GM12878 (cell line): ENCODE measurements around the gene CLK2. TPM values are rescaled to one million over a fixed set of nuclear protein-coding genes. Genes with fewer than 3 reads are reported as not detected.

Source experiments
- ATAC-seq: fragments of 200-7000 bp; cut with Tn5 transposase; 3 replicates; pipeline ENCODE4 v1.9.1; 2020; ENCODE audit warnings: mild to moderate bottlenecking, moderate library complexity
- BruUV-seq: library from RNA; stranded (reverse); fragments of 400-500 nt; replicated peaks from 2 replicates; lab custom pipeline; 2021; lab: Mats Ljungman, UMichigan
- CTCF ChIA-PET: fragments of 300-600 bp; sonication (Branson Sonifier 250); formaldehyde crosslinking; extraction: SDS; loops from one replicate; lab custom pipeline; 2021; ENCODE audit warnings: inconsistent platforms; lab: Yijun Ruan, JAX
- POLR2A ChIA-PET: fragments of 350-600 bp; formaldehyde crosslinking; extraction: SDS; loops from one replicate; lab custom pipeline; 2021; ENCODE audit warnings: inconsistent platforms; lab: Charles Lee
- RAD21 ChIA-PET: fragments of 300-600 bp; sonication (Branson Sonifier 250); formaldehyde crosslinking; loops from one replicate; lab custom pipeline; 2023; ENCODE audit warnings: antibody characterized with exemption; ENCODE audit not compliant: unreplicated experiment; lab: Charles Lee
- SMC1A ChIA-PET: fragments of 300-600 bp; sonication (Branson Sonifier 250); formaldehyde crosslinking; loops from one replicate; lab custom pipeline; 2023; ENCODE audit not compliant: unreplicated experiment, uncharacterized antibody; lab: Charles Lee
- DNase-seq: peaks from one replicate; pipeline ENCODE4 v3.0.0-alpha.2; 2011; ENCODE audit warnings: low read depth, low spot score
- FAIRE-seq: peaks from 3 replicates; lab custom pipeline; 2011; peaks lifted over from hg19 to GRCh38; lab: Jason Lieb, UNC
- H2AFZ ChIP-seq: 2 replicates; pipeline ENCODE4 v1.6.0; 2011; ENCODE audit warnings: low read depth, low read length, control low read depth; ENCODE audit not compliant: control insufficient read depth
- H3K27ac ChIP-seq: 2 replicates; pipeline ENCODE4 v1.5.1; 2011; ENCODE audit warnings: control low read depth; ENCODE audit not compliant: control insufficient read depth, insufficient read depth
- H3K27me3 ChIP-seq, 2 experiments: replicated peaks in 1 of 2; 2 replicates each; pipeline versions ENCODE4 v1.6.0 to v1.6.1; 2011; ENCODE audit warnings: low read length in 1 of 2; ENCODE audit not compliant: control insufficient read depth in 2 of 2, insufficient read depth in 2 of 2
- H3K36me3 ChIP-seq, 2 experiments: 2 replicates each; pipeline ENCODE4 v1.5.1; 2011; ENCODE audit warnings: low read length in 1 of 2; ENCODE audit not compliant: control insufficient read depth in 2 of 2, insufficient read depth in 2 of 2
- H3K4me1 ChIP-seq: 2 replicates; pipeline ENCODE4 v1.6.1; 2011; ENCODE audit warnings: mild to moderate bottlenecking, low read length, moderate library complexity, mixed read lengths; ENCODE audit not compliant: control insufficient read depth, insufficient read depth
- H3K4me2 ChIP-seq: 2 replicates; pipeline ENCODE4 v1.6.0; 2011; ENCODE audit warnings: control low read depth; ENCODE audit not compliant: control insufficient read depth, insufficient read depth
- H3K4me3 ChIP-seq: fragments of 200-600 bp; sonication (generic); 2 replicates; pipeline ENCODE4 v1.5.1; 2016
- H3K79me2 ChIP-seq: 2 replicates; pipeline ENCODE4 v1.6.0; 2011; ENCODE audit warnings: low read length; ENCODE audit not compliant: control insufficient read depth, insufficient read depth
- H3K9ac ChIP-seq: 2 replicates; pipeline ENCODE4 v1.8.0; 2011; ENCODE audit warnings: low read length, control low read depth, mixed read lengths; ENCODE audit not compliant: control insufficient read depth, insufficient read depth
- H3K9me3 ChIP-seq: replicated peaks from 3 replicates; pipeline ENCODE4 v1.5.1; 2011; ENCODE audit warnings: mild to moderate bottlenecking, low read length; ENCODE audit not compliant: control insufficient read depth, insufficient read depth
- H4K20me1 ChIP-seq: 2 replicates; pipeline ENCODE4 v1.6.0; 2011; ENCODE audit not compliant: control insufficient read depth, insufficient read depth
- CHD1 ChIP-seq: IDR thresholded peaks from 2 replicates; pipeline ENCODE4 v1.6.1; 2012; ENCODE audit warnings: low read depth, low read length, improper control_type of control experiment
- ETV6 ChIP-seq, 2 experiments: fragments of 450-650 bp in 1 of 2; IDR thresholded peaks in 1 of 2; conservative IDR thresholded peaks in 1 of 2; 2 replicates each; pipeline ENCODE4 v1.6.1; 2014; ENCODE audit warnings: antibody characterized with exemption in 1 of 2, borderline replicate concordance in 1 of 2, low read depth in 1 of 2, mild to moderate bottlenecking in 1 of 2, moderate library complexity in 1 of 2
- FOXM1 ChIP-seq: IDR thresholded peaks from 2 replicates; pipeline ENCODE4 v1.6.1; 2012; ENCODE audit warnings: low read depth, mild to moderate bottlenecking, inconsistent platforms, low read length, moderate library complexity
- KAT2A ChIP-seq: conservative IDR thresholded peaks from 2 replicates; pipeline ENCODE4 v1.6.1; 2011; ENCODE audit warnings: low read depth, low read length; ENCODE audit not compliant: control insufficient read depth
- MEF2B ChIP-seq: fragments of 450-650 bp; IDR thresholded peaks from 2 replicates; pipeline ENCODE4 v1.6.1; 2018; ENCODE audit warnings: mild to moderate bottlenecking, moderate library complexity; ENCODE audit not compliant: partially characterized antibody, poor library complexity, severe bottlenecking
- NFYB ChIP-seq: IDR thresholded peaks from 2 replicates; pipeline ENCODE4 v1.6.1; 2011; ENCODE audit warnings: low read depth, mild to moderate bottlenecking, low read length, improper control_type of control experiment, moderate library complexity; ENCODE audit not compliant: insufficient read depth
- PML ChIP-seq: IDR thresholded peaks from 2 replicates; pipeline ENCODE4 v1.6.1; 2012; ENCODE audit warnings: low read length, inconsistent platforms
- POLR2AphosphoS2 ChIP-seq: IDR thresholded peaks from 2 replicates; pipeline ENCODE4 v1.6.1; 2011; ENCODE audit warnings: low read depth, mild to moderate bottlenecking, low read length, improper control_type of control experiment, moderate library complexity
- POLR2AphosphoS5 ChIP-seq: IDR thresholded peaks from 2 replicates; pipeline ENCODE4 v1.6.1; 2011; ENCODE audit warnings: mild to moderate bottlenecking, low read length, inconsistent platforms
- RAD21 ChIP-seq: IDR thresholded peaks from 2 replicates; pipeline ENCODE4 v1.6.1; 2011; ENCODE audit warnings: mild to moderate bottlenecking, low read depth, low read length, moderate library complexity; ENCODE audit not compliant: insufficient read depth
- RAD51 ChIP-seq: fragments of 450-650 bp; IDR thresholded peaks from 2 replicates; pipeline ENCODE4 v1.6.1; 2016; ENCODE audit warnings: moderate library complexity, mild to moderate bottlenecking, inconsistent platforms
- SMAD1 ChIP-seq: fragments of 450-650 bp; IDR thresholded peaks from 2 replicates; pipeline ENCODE4 v1.6.1; 2018; ENCODE audit warnings: mild to moderate bottlenecking, low read depth; ENCODE audit not compliant: partially characterized antibody
- TCF7 ChIP-seq: IDR thresholded peaks from 2 replicates; pipeline ENCODE4 v1.6.1; 2014; ENCODE audit warnings: antibody characterized with exemption, borderline replicate concordance
- WRNIP1 ChIP-seq: IDR thresholded peaks from 2 replicates; pipeline ENCODE4 v1.6.1; 2011; ENCODE audit warnings: low read depth, low read length, improper control_type of control experiment, borderline replicate concordance
- WGBS: methylation state at CpG from one replicate; pipeline ENCODE4 v1.1.6; 2016; ENCODE audit warnings: low lambda C conversion rate; ENCODE audit not compliant: insufficient replicate concordance, insufficient coverage; ENCODE audit errors: missing lambda C conversion rate; 5-methylcytosine and 5-hydroxymethylcytosine counted together
- in situ Hi-C: fragments of 300-500 bp; cut with MboI; formaldehyde crosslinking; loops from 9 replicates; pipeline ENCODE4 v1.14.3; 2018; ENCODE audit warnings: mixed read lengths
- intact Hi-C: fragments of 100-400 bp; cut with micrococcal nuclease; formaldehyde crosslinking; loops from one replicate; pipeline ENCODE4 v1.14.2; 2022; ENCODE audit not compliant: unreplicated experiment
- polyA plus RNA-seq, 11 experiments: library from polyadenylated mRNA; depleted of rRNA in 4 of 11; unstranded in 6 of 11; stranded (reverse) in 5 of 11; fragments of >200 nt; fragmentation: Nextera tagmentation in 4 of 11; fragmentation: Illumina TruSeq in 1 of 11; extraction: Ambion mirVana in 4 of 11; extraction: Trizol in 1 of 11; gene quantifications; 1 replicate in 1 of 11; 2 replicates in 10 of 11; pipeline versions ENCODE4 v1.2.1 to v1.2.3, GENCODE V29; 2011 to 2016; ENCODE audit warnings: inconsistent platforms in 2 of 11, missing spikeins in 2 of 11, low read depth in 1 of 11
- total RNA-seq, 4 experiments: library from RNA; depleted of rRNA in 3 of 4; stranded (reverse); fragments of >200 nt in 3 of 4; fragmentation: Illumina TruSeq in 1 of 4; extraction: Trizol in 1 of 4; gene quantifications; 2 replicates each; pipeline versions ENCODE4 v1.2.1 to v1.2.3, GENCODE V29; 2013 to 2021
- TF ChIP-seq, protein P1 (sequence below): IDR thresholded peaks from 2 replicates; pipeline ENCODE4 v1.6.1; 2011; ENCODE audit warnings: low read depth, low read length, improper control_type of control experiment, borderline replicate concordance

Gene CLK2
- total and polyA plus RNA-seq, 10 of the 15 experiments (the other 5 are each of a cell fraction or from before 2014, with no cell fraction given): 11.1 to 83.7 (median 36.7) TPM

DNA sequence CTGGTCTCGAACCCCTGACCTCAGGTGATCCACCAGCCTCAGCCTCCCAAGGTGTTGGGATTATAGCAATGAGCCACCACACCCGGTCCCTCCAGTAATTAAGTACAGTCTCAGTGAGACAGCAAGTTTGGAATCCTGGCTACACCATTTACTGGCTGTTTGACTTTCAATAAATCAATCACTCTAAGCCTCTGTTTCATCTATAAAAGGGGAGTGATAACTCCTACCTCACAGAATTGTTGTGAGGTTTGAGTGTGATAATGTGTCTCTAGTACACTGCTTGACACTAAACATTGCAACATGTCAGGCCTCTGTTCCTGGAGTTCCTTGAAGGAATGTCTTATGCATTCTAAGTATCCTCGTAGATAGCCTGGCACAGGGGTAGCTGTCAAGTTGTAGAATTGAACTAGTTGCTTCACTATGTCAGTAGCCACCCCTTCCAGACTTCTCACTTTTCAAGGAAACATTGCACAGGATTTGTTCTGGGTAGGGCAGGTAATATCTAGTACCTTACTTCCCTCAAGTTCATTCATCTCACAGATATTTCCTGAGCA is 30.4 kb downstream of the CLK2 start:
- no peaks in the 10 kb centered on the region for H3K27me3 ChIP-seq
- BruUV-seq: no TSS peak
- ChIA-PET POLR2A (interaction anchor here (0.9 to 2.6 kb wide), 7 partner anchors 15 to 151 kb away, joined by 3 to 13 read pairs (median 9); partner anchors contain the start of genes CLK2, FDPS, KRTCAP2 and TRIM46), SMC1A (interaction anchor here (0.9 to 1.9 kb wide), 4 partner anchors 16 to 70 kb away, joined by 3 to 8 read pairs (median 3); partner anchors contain the start of gene KRTCAP2), CTCF (interaction anchor here (0.7 to 5.5 kb wide), 6 partner anchors 18 to 81 kb away, joined by 3 to 26 read pairs (median 7); partner anchors contain the start of genes KRTCAP2, MTX1 and THBS3), RAD21 (interaction anchor here (2.0 kb wide), 1 partner anchor 9 kb away, joined by 5 read pairs; no protein-coding TSS in a partner anchor)
- H3K9me3 ChIP-seq: no peaks in the 10 kb centered on the region
- no peaks in the 10 kb centered on the region for H4K20me1 ChIP-seq
- peak overlapping the region; percentile 74 for H3K4me3 ChIP-seq
- H3K36me3 ChIP-seq: no peaks in the 10 kb centered on the region; a peak in 1 of 4 replicates
- H3K4me1 ChIP-seq: peaks cover 14% of the 10 kb centered on the region
- peak overlapping the region; percentile 81 for H3K4me2 ChIP-seq
- H3K79me2 ChIP-seq: peaks cover 13% of the 10 kb centered on the region
- in situ Hi-C loops: no loop called here
- DNase-seq (no peak), FAIRE-seq (no peak), ATAC-seq (no peak)
- peak overlapping the region; percentile 86; the same call in 1 of the 2 replicates for H3K9ac ChIP-seq
- H3K27ac ChIP-seq: peak overlapping the region; percentile 38; the same call in 1 of the 2 replicates
- intact Hi-C loops: loop anchor here (5.0 kb wide), 1 partner anchor 36 kb away; the partner anchor contains the start of genes MTX1 and THBS3
- no peak overlapping the region for H2AFZ ChIP-seq
- 66% methylated on average over 3 of the region's 3 CpGs for WGBS
- no peak for TF ChIP-seq POLR2AphosphoS2
- TF ChIP-seq SMAD1: no peak
- TF ChIP-seq MEF2B: no peak
- no peak for TF ChIP-seq NFYB
- no peak for TF ChIP-seq PML
- TF ChIP-seq RAD21: no peak
- TF ChIP-seq RAD51: no peak
- TF ChIP-seq CHD1: no peak
- no peak for TF ChIP-seq TCF7
- no peak for TF ChIP-seq POLR2AphosphoS5
- no peak for TF ChIP-seq ETV6 (conservative IDR thresholded peaks at IDR 0.05 in 1 of 2, IDR thresholded peaks at IDR 0.05 in 1 of 2; ENCODE audit: borderline replicate concordance in 1 of 2, low read depth in 1 of 2)
- TF ChIP-seq FOXM1: no peak
- TF ChIP-seq KAT2A: no peak
- TF ChIP-seq, protein P1, sequence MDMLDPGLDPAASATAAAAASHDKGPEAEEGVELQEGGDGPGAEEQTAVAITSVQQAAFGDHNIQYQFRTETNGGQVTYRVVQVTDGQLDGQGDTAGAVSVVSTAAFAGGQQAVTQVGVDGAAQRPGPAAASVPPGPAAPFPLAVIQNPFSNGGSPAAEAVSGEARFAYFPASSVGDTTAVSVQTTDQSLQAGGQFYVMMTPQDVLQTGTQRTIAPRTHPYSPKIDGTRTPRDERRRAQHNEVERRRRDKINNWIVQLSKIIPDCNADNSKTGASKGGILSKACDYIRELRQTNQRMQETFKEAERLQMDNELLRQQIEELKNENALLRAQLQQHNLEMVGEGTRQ: no peak
- TF ChIP-seq WRNIP1: no peak
- TF ChIP-seq, all 136 proteins: peak for 0
